ENCODE results near the gene GPC4. TPM values are rescaled to one million over a fixed set of nuclear protein-coding genes. Genes with fewer than 3 reads are reported as not detected.
"Not testable (repeated sequence)": the region's sequence is repeated elsewhere in the genome, so short reads cannot be mapped to it uniquely, and the experiment has no call there.

Gene GPC4
- total RNA-seq, 2 experiments from 2014 or later, result not detected

- H3K4me1 Mint-ChIP-seq (ENCODE audit: low read depth), result no peaks in the 10 kb centered on the region
- DNase-seq, result no peak
- H3K27me3 Mint-ChIP-seq (ENCODE audit: low read depth), result no peaks in the 10 kb centered on the region
- H3K4me3 Mint-ChIP-seq, result no peak overlapping the region
- no peaks in the 10 kb centered on the region for H3K36me3 Mint-ChIP-seq (ENCODE audit: low read depth)
- H3K27ac Mint-ChIP-seq, result no peak overlapping the region
- CTCF ChIA-PET, result no interaction called here
- no peaks in the 10 kb centered on the region for H3K9me3 Mint-ChIP-seq (ENCODE audit: insufficient read depth)
- no peak for ATAC-seq
- POLR2A ChIA-PET, result no interaction called here
Observed at GRCh38 chrX:133350751-133351150, 64.5 kb downstream of the GPC4 start.

GRCh38 chrX:133346026-133346425, 69.3 kb downstream of the GPC4 start:
- Mint-ChIP-seq H3K4me1 (ENCODE audit: low read depth) (no peaks in the 10 kb centered on the region), H3K27me3 (ENCODE audit: low read depth) (no peaks in the 10 kb centered on the region), H3K36me3 (ENCODE audit: low read depth) (no peaks in the 10 kb centered on the region), H3K27ac (no peak overlapping the region), H3K9me3 (ENCODE audit: insufficient read depth) (no peaks in the 10 kb centered on the region), H3K4me3 (no peak overlapping the region)
- CTCF ChIA-PET, result no interaction called here
- no peak for DNase-seq
- no peak for ATAC-seq
- POLR2A ChIA-PET, result no interaction called here

DNA sequence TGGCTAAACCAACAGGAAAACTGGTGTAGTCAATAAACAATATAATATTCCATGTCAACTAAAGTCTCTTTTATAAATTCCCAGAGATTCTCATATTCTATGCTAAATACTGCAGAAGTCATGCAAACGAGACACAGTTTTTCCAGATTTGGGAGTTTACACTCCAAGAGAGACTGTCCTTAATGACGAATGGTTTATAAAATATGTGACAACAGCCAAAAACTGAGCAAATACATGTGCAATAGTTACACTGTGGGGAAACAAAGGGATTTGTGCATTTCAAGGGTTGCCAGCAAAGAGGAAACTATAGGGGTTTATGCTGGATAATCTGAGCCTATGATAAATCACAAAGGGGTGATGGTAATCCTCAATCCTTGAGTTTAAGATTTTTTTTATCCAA, 75.7 kb downstream of the GPC4 start:
- H3K36me3 Mint-ChIP-seq (ENCODE audit: low read depth), result no peaks in the 10 kb centered on the region
- DNase-seq (no peak), ATAC-seq (no peak)
- H3K4me1 Mint-ChIP-seq (ENCODE audit: low read depth), result no peaks in the 10 kb centered on the region
- no peaks in the 10 kb centered on the region for H3K27me3 Mint-ChIP-seq (ENCODE audit: low read depth)
- H3K27ac Mint-ChIP-seq, result no peak overlapping the region
- no peaks in the 10 kb centered on the region for H3K9me3 Mint-ChIP-seq (ENCODE audit: insufficient read depth)
- H3K4me3 Mint-ChIP-seq, result no peak overlapping the region
- CTCF ChIA-PET, result no interaction called here
- POLR2A ChIA-PET, result no interaction called here

DNA sequence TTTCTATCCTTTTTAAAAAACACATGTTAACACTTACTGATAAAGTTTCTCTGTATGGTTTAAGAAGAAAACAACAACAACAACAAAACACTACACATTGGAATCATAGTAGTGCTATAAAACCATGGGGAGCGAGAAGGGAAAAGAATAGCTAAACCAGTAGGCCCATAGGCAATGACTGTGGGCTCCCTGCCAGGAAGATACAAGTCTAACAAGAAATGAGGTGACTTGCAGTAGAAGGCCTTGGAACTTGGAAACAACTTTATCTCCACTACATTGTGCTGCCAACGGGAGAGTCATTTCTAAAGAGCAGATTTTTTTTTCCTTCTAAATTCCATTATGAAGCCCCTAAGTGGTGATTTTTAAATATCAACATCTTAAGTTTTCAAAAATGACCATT, 78.0 kb downstream of the GPC4 start:
- ChIA-PET CTCF (no interaction called here), POLR2A (no interaction called here)

DNA sequence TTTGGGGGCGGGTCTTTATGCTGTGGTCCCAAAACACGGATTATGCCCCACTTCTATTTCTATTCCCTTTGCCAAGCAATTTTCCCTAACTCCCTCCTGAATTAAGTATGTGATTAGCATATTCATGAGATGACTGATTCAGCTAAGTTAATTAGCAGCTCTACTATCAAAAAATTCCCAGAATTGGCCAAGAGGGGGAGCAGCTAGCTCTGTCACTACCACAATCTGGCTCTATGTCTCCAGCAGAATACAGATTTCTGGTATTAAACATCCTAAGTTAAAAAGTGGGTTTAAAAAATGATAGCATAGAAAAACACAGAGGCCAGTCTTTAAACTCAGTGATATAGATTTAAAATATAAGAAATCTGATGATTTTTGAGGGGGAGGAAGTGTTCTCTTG, 80.3 kb downstream of the GPC4 start:
- ATAC-seq (no peak), DNase-seq (peak; percentile 20)
- ChIA-PET CTCF (interaction anchor here (1.0 to 2.4 kb wide), 5 partner anchors 9 to 335 kb away, joined by 3 to 14 read pairs (median 3); no protein-coding TSS in a partner anchor), POLR2A (no interaction called here)
- no peaks in the 10 kb centered on the region for H3K9me3 Mint-ChIP-seq (ENCODE audit: insufficient read depth)
- no peaks in the 10 kb centered on the region for H3K27me3 Mint-ChIP-seq (ENCODE audit: low read depth)
- no peaks in the 10 kb centered on the region for H3K36me3 Mint-ChIP-seq (ENCODE audit: low read depth)
- H3K4me3 Mint-ChIP-seq, result no peak overlapping the region
- H3K4me1 Mint-ChIP-seq (ENCODE audit: low read depth), result no peaks in the 10 kb centered on the region
- no peak overlapping the region for H3K27ac Mint-ChIP-seq

More for the DNA sequence above, 78.0 kb downstream of the GPC4 start:
- DNase-seq (no peak), ATAC-seq (no peak)
- Mint-ChIP-seq H3K27ac (no peak overlapping the region), H3K9me3 (ENCODE audit: insufficient read depth) (no peaks in the 10 kb centered on the region), H3K27me3 (ENCODE audit: low read depth) (no peaks in the 10 kb centered on the region), H3K4me1 (ENCODE audit: low read depth) (no peaks in the 10 kb centered on the region), H3K4me3 (no peak overlapping the region), H3K36me3 (ENCODE audit: low read depth) (no peaks in the 10 kb centered on the region)

DNA sequence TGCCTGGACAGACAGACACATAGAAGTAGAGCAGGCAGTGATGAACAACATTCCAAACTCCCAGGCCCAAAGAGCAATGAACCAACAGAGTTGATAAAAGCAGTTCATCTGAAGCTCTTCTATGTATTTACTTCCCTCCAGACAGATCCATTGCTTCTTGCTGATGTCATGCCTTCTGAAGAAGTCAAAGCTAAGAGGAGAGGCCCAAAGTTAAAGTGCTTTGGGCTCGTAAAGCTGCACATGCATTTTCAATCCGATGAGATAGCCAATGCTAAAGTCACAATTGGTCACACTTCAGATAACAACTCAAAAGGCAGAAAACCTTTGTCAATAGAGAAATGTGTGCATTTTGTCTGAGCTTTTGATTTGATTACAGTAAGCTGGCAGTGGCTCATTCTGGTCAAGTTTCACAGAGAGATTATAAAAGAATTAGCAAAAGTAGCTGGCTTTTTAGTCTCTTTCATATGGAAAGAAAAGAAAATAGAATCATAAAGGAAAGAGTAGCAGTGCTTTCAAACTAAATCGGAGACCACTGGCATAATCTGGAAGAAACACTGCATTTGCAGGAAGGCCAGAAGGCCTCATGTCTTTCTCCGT, 82.0 kb downstream of the GPC4 start:
- no peak overlapping the region for H3K4me3 Mint-ChIP-seq
- H3K36me3 Mint-ChIP-seq (ENCODE audit: low read depth), result no peaks in the 10 kb centered on the region

DNA sequence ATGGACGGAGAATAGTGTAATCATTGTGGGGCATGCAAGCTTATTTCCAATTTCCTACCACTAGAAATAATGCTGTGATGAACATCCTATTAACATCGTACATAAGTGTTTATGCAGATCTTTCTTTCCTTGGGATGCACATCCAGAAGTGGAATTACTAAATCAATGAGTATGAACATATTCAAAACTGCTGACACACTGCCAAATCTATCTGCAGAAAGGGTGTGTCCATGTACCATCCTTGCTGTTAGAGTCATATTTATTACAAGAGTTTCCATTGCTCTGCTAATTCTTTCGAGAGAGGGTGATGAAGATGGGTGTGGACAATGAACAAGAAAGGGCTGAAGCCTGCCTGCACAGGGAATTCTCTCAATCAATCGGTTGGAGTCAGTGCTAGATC, 82.6 kb downstream of the GPC4 start:
- Mint-ChIP-seq H3K27me3 (ENCODE audit: low read depth) (no peaks in the 10 kb centered on the region), H3K4me1 (ENCODE audit: low read depth) (no peaks in the 10 kb centered on the region), H3K9me3 (ENCODE audit: insufficient read depth) (no peaks in the 10 kb centered on the region), H3K36me3 (ENCODE audit: low read depth) (no peaks in the 10 kb centered on the region), H3K4me3 (no peak overlapping the region), H3K27ac (no peak overlapping the region)
- no peak for ATAC-seq
- ChIA-PET POLR2A (no interaction called here), CTCF (no interaction called here)
- DNase-seq, result no peak

More for the DNA sequence above, 82.0 kb downstream of the GPC4 start:
- no peak overlapping the region for H3K27ac Mint-ChIP-seq
- POLR2A ChIA-PET, result no interaction called here
- no peak for DNase-seq
- ATAC-seq, result no peak
- CTCF ChIA-PET, result no interaction called here
- no peaks in the 10 kb centered on the region for H3K4me1 Mint-ChIP-seq (ENCODE audit: low read depth)
- no peaks in the 10 kb centered on the region for H3K9me3 Mint-ChIP-seq (ENCODE audit: insufficient read depth)
- no peaks in the 10 kb centered on the region for H3K27me3 Mint-ChIP-seq (ENCODE audit: low read depth)

- no peaks in the 10 kb centered on the region for H3K36me3 Mint-ChIP-seq (ENCODE audit: low read depth)
- ChIA-PET POLR2A (no interaction called here), CTCF (no interaction called here)
- no peak for ATAC-seq
- H3K27ac Mint-ChIP-seq, result no peak overlapping the region
- H3K9me3 Mint-ChIP-seq (ENCODE audit: insufficient read depth), result no peaks in the 10 kb centered on the region
- H3K4me3 Mint-ChIP-seq, result no peak overlapping the region
- H3K4me1 Mint-ChIP-seq (ENCODE audit: low read depth), result no peaks in the 10 kb centered on the region
- H3K27me3 Mint-ChIP-seq (ENCODE audit: low read depth), result no peaks in the 10 kb centered on the region
- DNase-seq, result no peak
Observed at GRCh38 chrX:133330956-133331355, 84.3 kb downstream of the GPC4 start.

GRCh38 chrX:133325422-133325821, 89.9 kb downstream of the GPC4 start:
- Mint-ChIP-seq H3K4me3 (no peak overlapping the region), H3K27me3 (ENCODE audit: low read depth) (no peaks in the 10 kb centered on the region), H3K27ac (no peak overlapping the region), H3K9me3 (ENCODE audit: insufficient read depth) (no peaks in the 10 kb centered on the region), H3K4me1 (ENCODE audit: low read depth) (no peaks in the 10 kb centered on the region), H3K36me3 (ENCODE audit: low read depth) (no peaks in the 10 kb centered on the region)
- ATAC-seq, result no peak
- no peak for DNase-seq
- CTCF ChIA-PET, result interaction anchor here (0.7 to 1.2 kb wide), 2 partner anchors 9 to 611 kb away, joined by 3 read pairs; no protein-coding TSS in a partner anchor
- POLR2A ChIA-PET, result no interaction called here

- ChIA-PET POLR2A (no interaction called here), CTCF (no interaction called here)
- Mint-ChIP-seq H3K4me1 (ENCODE audit: low read depth) (no peaks in the 10 kb centered on the region), H3K36me3 (ENCODE audit: low read depth) (no peaks in the 10 kb centered on the region), H3K27ac (no peak overlapping the region), H3K4me3 (no peak overlapping the region), H3K27me3 (ENCODE audit: low read depth) (no peaks in the 10 kb centered on the region), H3K9me3 (ENCODE audit: insufficient read depth) (no peaks in the 10 kb centered on the region)
- no peak for DNase-seq
- ATAC-seq, result no peak
Observed at GRCh38 chrX:133323431-133323830, 91.9 kb downstream of the GPC4 start.

DNA sequence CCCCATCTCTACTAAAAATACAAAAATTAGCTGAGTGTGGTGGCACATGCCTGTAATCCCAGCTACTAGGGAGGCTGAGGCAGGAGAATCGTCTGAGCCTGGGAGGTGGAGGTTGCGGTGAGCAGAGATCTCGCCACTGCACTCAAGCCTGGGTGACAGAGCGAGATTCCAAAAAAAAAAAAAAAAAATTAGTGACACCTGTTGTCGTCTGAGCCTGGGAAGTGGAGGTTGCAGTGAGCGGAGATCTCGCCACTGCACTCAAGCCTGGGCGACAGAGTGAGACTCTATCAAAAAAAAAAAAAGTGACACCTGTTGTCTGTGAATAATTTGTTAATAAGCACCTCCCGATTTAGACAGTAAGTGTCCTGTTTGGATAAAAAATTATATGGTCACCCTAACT, 93.0 kb downstream of the GPC4 start:
- H3K4me1 Mint-ChIP-seq (ENCODE audit: low read depth); CTCF ChIA-PET; DNase-seq; H3K4me3 Mint-ChIP-seq; H3K27me3 Mint-ChIP-seq (ENCODE audit: low read depth); H3K36me3 Mint-ChIP-seq (ENCODE audit: low read depth); H3K9me3 Mint-ChIP-seq (ENCODE audit: insufficient read depth); ATAC-seq; H3K27ac Mint-ChIP-seq; POLR2A ChIA-PET: not testable (repeated sequence)

DNA sequence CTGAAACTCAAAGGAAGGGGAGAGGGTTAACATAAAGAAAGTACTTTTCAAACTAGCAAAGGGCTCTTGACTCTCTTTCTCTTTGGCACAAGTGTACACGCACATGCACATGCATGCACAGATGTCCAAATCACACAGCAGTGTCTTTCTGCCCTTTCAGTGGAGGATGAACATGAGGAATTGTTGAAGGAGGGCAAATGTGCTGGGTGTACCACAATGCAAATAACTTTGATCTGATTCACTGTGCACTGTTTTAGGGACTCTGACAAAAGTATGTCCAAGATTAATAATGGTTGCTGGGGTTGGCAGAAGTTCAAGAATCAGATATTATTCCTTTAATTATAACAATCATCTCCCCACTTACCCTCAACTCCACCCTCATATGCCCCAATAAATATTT, 93.8 kb downstream of the GPC4 start:
- Mint-ChIP-seq H3K27me3 (ENCODE audit: low read depth) (no peaks in the 10 kb centered on the region), H3K9me3 (ENCODE audit: insufficient read depth) (no peaks in the 10 kb centered on the region), H3K4me1 (ENCODE audit: low read depth) (no peaks in the 10 kb centered on the region), H3K36me3 (ENCODE audit: low read depth) (no peaks in the 10 kb centered on the region), H3K4me3 (no peak overlapping the region), H3K27ac (no peak overlapping the region)
- CTCF ChIA-PET, result no interaction called here
- POLR2A ChIA-PET, result no interaction called here
- DNase-seq (no peak), ATAC-seq (no peak)

DNA sequence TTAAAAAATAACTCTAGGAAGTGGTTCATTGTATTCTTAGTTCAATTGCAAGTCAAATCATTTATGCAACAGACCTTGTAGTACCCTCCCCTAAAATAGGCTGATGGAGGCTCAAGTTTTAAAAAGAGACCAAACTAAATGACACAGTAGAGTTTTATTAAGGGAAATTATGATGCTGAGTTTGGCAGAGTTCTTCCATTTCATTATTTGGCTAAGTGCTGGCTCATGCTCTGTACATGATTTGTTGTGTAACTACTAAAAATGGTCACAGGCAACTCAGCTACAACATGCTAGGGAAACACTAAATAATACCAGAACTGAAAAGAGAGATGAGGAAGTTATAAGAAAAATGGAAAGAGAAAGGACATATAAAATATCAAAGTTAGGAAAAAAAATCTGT, 101.0 kb downstream of the GPC4 start:
- no peak for DNase-seq
- no peaks in the 10 kb centered on the region for H3K9me3 Mint-ChIP-seq (ENCODE audit: insufficient read depth)
- POLR2A ChIA-PET, result no interaction called here
- CTCF ChIA-PET, result no interaction called here
- no peak overlapping the region for H3K4me3 Mint-ChIP-seq
- H3K36me3 Mint-ChIP-seq (ENCODE audit: low read depth), result no peaks in the 10 kb centered on the region
- no peaks in the 10 kb centered on the region for H3K27me3 Mint-ChIP-seq (ENCODE audit: low read depth)
- H3K4me1 Mint-ChIP-seq (ENCODE audit: low read depth), result no peaks in the 10 kb centered on the region
- ATAC-seq, result no peak
- no peak overlapping the region for H3K27ac Mint-ChIP-seq

All from activated CD8-positive, alpha-beta T cell treated with anti-CD3 and anti-CD28 coated beads, Interleukin-2, amount 10 ng/mL, durations not matched to agents 7 days and 5 days (primary cell).